DLD1 (cell line): ENCODE measurements around the gene CYP4X1.
"Not testable (repeated sequence)": the region's sequence is repeated elsewhere in the genome, so short reads cannot be mapped to it uniquely, and the experiment has no call there.

Experiments
- in situ Hi-C: cut with HindIII; loops from 2 replicates; pipeline ENCODE4 v1.10.0; 2017; ENCODE audit warnings: low sequenced_read_pairs

Gene CYP4X1

DNA sequence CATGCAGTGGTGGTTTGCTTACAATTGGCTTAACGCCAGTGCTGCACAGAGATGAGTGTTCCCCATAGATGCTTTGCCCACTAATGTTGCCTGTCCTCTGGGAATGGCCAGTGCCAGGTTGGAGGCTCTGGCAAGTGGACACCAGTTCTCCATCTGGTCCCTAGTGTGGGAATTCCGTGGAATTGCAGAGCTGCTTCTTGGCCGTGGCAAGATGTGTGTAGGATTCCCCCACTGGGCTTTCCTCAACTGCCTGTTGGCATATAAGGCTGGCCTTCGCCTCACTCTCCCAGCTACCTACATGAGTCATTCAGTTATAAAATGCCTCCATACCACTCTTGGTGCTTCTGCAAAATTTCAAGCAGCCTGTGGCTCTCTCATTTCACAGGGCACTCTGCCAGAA lies 45.6 kb downstream of the CYP4X1 start:
- in situ Hi-C loops: not testable (repeated sequence)

DNA sequence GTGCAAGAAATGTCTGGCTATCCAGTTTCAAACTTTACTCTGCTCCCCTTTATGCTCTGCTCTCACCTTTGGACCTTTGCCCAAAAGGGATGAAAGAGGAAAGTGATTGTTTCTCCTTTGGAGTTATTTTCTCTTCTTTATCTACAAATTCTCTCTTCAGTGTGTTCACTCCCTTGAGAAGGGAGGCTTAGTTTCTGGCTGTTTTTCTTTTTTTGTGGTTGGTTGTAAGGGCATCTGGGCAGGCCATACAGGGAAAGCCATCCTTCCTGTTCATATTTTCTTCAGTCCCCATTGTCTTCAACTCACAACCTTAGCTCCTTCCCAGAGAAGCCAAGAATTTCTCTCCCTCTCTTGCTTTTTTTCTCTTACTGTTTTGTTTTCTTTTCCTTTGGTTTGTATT lies 46.0 kb downstream of the CYP4X1 start:
- in situ Hi-C loops: not testable (repeated sequence)

DNA sequence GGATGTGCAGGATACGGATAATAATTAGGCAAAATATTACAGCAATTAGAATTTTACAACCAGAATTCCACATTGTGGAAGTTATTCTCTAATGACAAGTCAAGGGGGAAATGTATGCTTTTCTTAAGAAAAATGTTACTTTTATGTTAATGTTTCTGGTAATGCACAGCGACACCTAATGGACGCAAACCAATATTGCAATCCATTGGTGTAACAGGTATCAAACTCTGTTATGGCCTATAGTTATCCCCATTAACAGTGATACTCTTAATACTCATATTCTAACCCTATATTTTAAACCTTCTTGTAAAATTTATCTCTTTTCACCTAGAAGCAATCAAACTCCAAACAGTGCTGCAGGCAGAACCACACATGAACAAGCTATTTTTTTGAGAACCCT lies 65.9 kb downstream of the CYP4X1 start:
- in situ Hi-C loops: not testable (repeated sequence)

DNA sequence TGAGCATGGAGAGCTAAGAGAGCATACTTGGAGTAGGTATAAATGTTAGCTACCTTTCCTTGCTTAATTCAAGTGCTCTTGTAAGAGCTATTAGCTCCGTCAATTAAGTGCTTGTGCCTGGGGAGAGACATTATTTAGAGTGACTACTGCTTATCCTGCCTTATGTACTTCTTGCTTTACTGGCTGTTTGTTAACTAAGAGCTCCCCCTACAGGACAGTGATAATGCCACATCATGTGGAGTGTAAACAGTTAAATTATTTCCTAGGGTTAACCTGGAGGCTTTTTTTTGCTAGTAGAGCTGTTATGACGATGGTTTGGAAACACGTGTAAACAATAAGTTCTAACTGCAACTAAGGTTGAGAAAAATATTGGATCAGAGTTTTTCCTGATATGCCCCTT lies 68.0 kb downstream of the CYP4X1 start:
- in situ Hi-C loops: not testable (repeated sequence)
